ENCODE results near the gene PDXK. TPM values are rescaled to one million over a fixed set of nuclear protein-coding genes. Genes with fewer than 3 reads are reported as not detected.

The PDXK gene
- total RNA-seq, 1 donor from 2014 or later: 195 TPM

- intact Hi-C loops (cut with DNase I): no loop called here
- H3K4me1 ChIP-seq: no peaks in the 10 kb centered on the region
- H3K4me3 ChIP-seq: no peak overlapping the region
- peaks cover 97% of the 10 kb centered on the region for H3K36me3 ChIP-seq
- DNase-seq (no peak), ATAC-seq (no peak)
- H3K27me3 ChIP-seq (ENCODE audit: low read depth): no peaks in the 10 kb centered on the region
- H3K27ac ChIP-seq: no peak overlapping the region
- H3K9me3 ChIP-seq: no peaks in the 10 kb centered on the region
- TF ChIP-seq, protein P1, sequence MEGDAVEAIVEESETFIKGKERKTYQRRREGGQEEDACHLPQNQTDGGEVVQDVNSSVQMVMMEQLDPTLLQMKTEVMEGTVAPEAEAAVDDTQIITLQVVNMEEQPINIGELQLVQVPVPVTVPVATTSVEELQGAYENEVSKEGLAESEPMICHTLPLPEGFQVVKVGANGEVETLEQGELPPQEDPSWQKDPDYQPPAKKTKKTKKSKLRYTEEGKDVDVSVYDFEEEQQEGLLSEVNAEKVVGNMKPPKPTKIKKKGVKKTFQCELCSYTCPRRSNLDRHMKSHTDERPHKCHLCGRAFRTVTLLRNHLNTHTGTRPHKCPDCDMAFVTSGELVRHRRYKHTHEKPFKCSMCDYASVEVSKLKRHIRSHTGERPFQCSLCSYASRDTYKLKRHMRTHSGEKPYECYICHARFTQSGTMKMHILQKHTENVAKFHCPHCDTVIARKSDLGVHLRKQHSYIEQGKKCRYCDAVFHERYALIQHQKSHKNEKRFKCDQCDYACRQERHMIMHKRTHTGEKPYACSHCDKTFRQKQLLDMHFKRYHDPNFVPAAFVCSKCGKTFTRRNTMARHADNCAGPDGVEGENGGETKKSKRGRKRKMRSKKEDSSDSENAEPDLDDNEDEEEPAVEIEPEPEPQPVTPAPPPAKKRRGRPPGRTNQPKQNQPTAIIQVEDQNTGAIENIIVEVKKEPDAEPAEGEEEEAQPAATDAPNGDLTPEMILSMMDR (IDR thresholded peaks at IDR 0.05): no peak
Observed at GRCh38 chr21:43689556-43690337, 29.2 kb upstream of the PDXK start.

GRCh38 chr21:43690346-43690745 lies 28.6 kb upstream of the PDXK start:
- H3K27me3 ChIP-seq (ENCODE audit: low read depth): no peaks in the 10 kb centered on the region
- DNase-seq (peak; percentile 14), ATAC-seq (no peak)
- H3K9me3 ChIP-seq: no peaks in the 10 kb centered on the region
- H3K36me3 ChIP-seq: peaks cover 97% of the 10 kb centered on the region
- no peak overlapping the region for H3K4me3 ChIP-seq
- H3K27ac ChIP-seq: no peak overlapping the region
- TF ChIP-seq, protein P1 (IDR thresholded peaks at IDR 0.05): no peak
- no peaks in the 10 kb centered on the region for H3K4me1 ChIP-seq
- intact Hi-C loops (cut with DNase I): no loop called here

GRCh38 chr21:43691086-43691795 lies 27.7 kb upstream of the PDXK start:
- no peaks in the 10 kb centered on the region for H3K27me3 ChIP-seq (ENCODE audit: low read depth)
- TF ChIP-seq, protein P1 (IDR thresholded peaks at IDR 0.05): no peak
- ATAC-seq: no peak
- intact Hi-C loops (cut with DNase I): no loop called here
- H3K9me3 ChIP-seq: no peaks in the 10 kb centered on the region
- no peaks in the 10 kb centered on the region for H3K4me1 ChIP-seq
- peaks cover 97% of the 10 kb centered on the region for H3K36me3 ChIP-seq
- no peak overlapping the region for H3K27ac ChIP-seq
- DNase-seq: peak; percentile 36
- H3K4me3 ChIP-seq: no peak overlapping the region

DNA sequence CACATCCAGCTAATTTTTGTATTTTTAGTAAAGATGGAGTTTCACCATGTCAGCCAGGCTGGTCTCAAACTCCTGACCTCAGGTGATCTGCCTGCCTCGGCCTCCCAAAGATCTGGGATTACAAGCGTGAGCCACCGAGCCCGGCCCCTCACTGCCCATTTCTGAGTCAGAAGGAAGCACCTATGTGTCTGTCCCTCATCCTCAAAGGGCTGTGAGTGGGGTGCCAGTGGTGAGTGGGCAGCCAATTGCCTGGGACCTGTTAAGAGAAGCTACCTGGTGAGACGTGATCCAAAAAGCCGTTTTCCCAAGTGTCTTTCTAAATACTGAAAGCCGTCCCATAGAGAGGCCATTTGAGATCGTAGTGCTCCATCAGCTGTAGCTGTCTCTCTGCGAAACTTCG lies 27.1 kb upstream of the PDXK start:
- Histone ChIP-seq H3K27ac (no peak overlapping the region), H3K9me3 (no peaks in the 10 kb centered on the region), H3K27me3 (ENCODE audit: low read depth) (no peaks in the 10 kb centered on the region), H3K36me3 (peaks cover 97% of the 10 kb centered on the region), H3K4me1 (no peaks in the 10 kb centered on the region), H3K4me3 (no peak overlapping the region)
- peak; percentile 28 for DNase-seq
- intact Hi-C loops (cut with DNase I): no loop called here
- no peak for ATAC-seq
- TF ChIP-seq, protein P1 (IDR thresholded peaks at IDR 0.05): no peak

- ATAC-seq (no peak), DNase-seq (peak; percentile 7)
- Histone ChIP-seq H3K9me3 (no peaks in the 10 kb centered on the region), H3K36me3 (peaks cover 88% of the 10 kb centered on the region), H3K27me3 (ENCODE audit: low read depth) (no peaks in the 10 kb centered on the region), H3K4me1 (no peaks in the 10 kb centered on the region), H3K4me3 (no peak overlapping the region), H3K27ac (no peak overlapping the region)
- TF ChIP-seq, protein P1 (IDR thresholded peaks at IDR 0.05): no peak
- intact Hi-C loops (cut with DNase I): no loop called here
Observed at GRCh38 chr21:43692949-43693348, 26.0 kb upstream of the PDXK start.

Measured in lower lobe of right lung (tissue), 2 donors.